SH-SY5Y (cell line): ENCODE results near the gene INPP5A.

Experiments
- GATA2 ChIP-seq: IDR thresholded peaks from 2 replicates; pipeline ENCODE4 v1.6.1; 2011; ENCODE audit warnings: mild to moderate bottlenecking, low read depth, low read length
- GATA3 ChIP-seq: IDR thresholded peaks from 2 replicates; pipeline ENCODE4 v1.6.1; 2011; ENCODE audit warnings: low read depth, mild to moderate bottlenecking, low read length, moderate library complexity

DNA sequence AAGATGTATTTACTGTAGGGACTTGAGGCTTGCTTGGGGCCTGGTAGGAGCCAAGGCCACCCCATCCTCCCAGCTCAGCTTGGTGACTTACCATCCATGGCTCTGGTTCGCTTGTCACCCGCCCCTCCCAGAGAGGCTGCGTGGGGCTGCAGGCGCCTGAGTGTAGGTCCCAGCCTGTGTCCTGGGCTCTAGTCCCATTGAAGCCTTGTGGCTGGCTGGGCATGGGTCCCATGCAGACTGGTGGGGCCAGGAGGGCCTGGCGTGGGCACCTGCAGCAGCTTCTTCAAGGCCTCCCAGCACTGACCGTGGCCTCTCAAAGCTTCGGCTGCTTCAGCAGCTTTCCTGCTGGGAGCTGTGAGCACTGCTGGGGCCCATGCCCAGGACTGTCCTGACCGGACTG is 118.1 kb downstream of the INPP5A start:
- TF ChIP-seq GATA2 (no peak), GATA3 (no peak)
